ENCODE measurements around the gene PPP3CA.
A peak's percentile ranks its signal among the peaks of the same experiment; 100 is the strongest.

PPP3CA gene

DNA sequence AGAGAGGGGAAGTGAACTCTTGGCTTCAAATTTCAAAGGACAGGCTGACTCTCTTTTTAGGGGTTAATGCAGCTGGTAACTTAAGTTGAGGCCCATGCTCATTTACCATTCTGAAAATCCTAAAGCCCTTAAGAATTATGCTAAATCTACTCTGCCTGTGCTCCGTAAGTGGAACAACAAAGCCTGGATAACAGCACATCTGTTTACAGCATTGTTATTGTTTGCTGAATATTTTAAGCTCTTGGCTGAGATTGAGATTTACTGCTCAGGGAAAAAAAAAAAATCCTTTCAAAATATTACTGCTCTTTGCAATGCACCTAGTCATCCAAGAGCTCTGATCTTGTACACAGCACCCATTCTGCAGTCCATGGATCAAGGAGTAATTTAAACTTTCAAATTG lies 17.7 kb downstream of the PPP3CA start:
- DNase-seq = no peak

DNA sequence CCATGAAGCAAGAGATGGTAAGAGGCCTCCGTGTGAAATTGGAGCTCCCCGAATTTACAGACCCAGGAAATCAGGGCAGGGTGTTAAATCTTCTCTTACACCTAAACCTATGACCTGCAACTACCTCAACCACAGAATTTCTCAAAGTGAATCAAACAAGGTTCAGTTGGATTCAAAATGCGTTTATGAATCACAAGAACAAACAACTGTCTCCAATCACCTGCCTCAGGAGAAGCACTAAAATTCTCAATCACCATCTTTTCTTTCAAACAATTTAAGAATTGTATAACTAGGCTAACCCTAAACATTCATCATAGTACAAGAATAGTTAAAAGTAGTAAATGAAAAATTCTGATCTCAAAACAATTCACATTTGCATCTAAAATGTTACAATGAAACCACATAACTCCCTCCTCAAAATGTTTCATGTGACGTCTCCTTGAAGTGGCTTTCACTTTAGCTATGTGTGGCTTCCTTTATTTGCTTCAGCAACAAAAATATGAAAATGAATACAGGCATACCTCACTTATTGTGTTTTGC lies 19.2 kb downstream of the PPP3CA start:
- DNase-seq = no peak

- DNase-seq = no peak
Observed at GRCh38 chr4:101326576-101326975, 20.8 kb downstream of the PPP3CA start.

- DNase-seq = no peak
Observed at GRCh38 chr4:101322743-101323142, 24.6 kb downstream of the PPP3CA start.

GRCh38 chr4:101321481-101322042 lies 25.8 kb downstream of the PPP3CA start:
- DNase-seq = no peak

GRCh38 chr4:101315786-101316185 lies 31.5 kb downstream of the PPP3CA start:
- DNase-seq = no peak

DNA sequence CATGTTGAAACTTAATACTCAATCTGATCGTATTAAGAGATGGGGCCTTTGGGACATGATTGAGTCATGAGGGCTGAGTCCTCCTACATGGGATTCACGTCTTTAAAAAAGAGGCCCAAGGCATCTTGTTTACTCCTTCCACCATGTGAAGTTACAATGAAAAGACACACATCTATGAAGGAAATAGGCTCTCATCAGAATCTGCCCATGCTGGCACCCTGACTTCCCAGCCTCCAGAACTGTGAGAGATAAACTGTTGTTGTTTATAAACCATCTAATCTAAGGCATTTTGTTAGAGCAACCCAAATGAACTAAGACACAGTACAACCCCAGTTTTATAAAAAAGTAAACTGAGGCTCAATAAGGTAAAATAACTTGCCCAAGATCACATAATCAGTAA lies 32.3 kb downstream of the PPP3CA start:
- DNase-seq = no peak

GRCh38 chr4:101309925-101310324 lies 37.4 kb downstream of the PPP3CA start:
- no peak for DNase-seq

DNA sequence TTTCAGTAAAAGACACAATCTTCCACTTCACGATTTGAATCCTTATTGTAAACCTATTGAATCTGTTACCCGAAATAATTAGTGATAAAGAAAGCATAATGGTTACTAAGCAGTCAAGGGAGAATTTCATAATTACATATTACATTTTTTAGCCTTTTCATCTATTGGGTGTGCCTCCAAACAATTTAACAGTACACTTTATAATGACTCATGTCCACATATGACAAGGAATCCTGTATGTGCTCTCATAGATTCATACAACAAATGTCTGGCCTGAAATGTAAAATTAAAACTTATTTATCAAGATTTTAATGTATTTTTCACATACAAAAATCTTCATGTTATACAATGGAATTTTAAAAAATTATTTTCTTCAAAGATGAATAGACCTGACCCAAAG lies 39.4 kb downstream of the PPP3CA start:
- no peak for DNase-seq

DNA sequence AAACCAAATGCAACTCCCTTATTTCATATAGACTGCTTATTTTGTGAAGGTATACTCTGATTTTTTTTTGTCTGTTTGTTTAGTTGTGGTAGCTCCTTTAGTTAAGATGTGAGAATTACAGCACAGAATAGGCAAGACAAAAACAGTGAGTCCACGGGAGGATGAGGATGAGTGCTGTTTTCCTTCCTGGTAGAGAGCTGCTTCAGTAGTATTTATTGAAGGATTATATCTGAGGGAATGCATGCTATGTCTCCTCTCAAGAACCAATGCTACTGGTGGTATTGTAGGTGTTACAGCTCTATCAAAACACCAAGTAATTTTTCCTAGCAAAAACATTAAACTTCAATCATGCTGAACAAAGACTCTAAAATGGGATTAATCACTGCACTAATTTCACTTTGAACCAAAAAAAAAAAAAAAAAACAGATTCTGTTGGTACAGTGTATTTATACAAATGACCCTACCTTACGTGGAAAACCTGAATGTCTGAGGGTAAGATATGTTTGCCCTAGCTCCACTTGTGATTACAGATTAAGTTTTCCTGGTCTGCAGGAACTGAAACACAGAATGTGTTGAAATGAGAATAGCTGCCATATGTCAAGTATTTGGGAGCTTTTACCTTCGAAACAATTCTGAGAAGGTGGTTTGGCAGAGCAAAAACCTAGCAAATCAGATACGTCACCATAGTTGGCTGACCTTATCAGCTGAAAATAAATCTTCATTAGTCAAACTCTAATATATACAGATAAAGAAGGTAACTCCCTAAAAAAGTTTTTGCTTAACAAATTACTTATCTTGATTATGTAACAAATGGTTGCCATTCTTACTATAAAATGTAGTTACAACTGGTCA lies 40.3 kb downstream of the PPP3CA start:
- DNase-seq = no peak

GRCh38 chr4:101306225-101306624 lies 41.1 kb downstream of the PPP3CA start:
- no peak for DNase-seq

- DNase-seq = peak; percentile 65
Observed at GRCh38 chr4:101304916-101305315, 42.4 kb downstream of the PPP3CA start.

DNA sequence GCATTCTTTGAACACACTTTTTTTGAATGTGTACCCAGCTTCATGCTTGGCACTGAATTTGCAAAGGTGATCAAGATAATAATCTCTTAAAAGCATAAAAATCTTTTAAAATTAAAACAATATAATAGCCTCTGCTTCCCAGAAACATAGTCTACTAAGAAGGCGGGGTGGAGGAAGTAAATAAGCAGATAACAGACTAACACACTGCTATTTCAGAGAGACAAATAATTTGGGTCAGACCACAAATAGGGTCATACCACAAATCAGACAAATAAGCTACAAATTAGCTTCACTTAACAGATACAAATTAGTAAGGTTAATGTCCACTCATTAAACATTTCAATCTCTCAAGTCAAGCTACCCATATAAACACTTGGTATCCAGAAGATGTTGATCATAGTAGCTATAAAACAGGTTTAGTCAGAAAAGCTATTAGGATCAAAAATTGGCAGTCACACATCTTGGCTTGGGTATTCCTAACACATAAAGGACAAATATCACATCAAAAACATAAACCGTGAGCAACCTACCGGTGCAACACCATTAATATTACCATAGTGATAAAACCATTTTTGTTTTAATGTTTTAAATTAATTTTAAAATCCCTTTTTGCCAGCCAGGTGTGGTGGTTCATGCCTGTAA lies 47.3 kb downstream of the PPP3CA start:
- no peak for DNase-seq

DNA sequence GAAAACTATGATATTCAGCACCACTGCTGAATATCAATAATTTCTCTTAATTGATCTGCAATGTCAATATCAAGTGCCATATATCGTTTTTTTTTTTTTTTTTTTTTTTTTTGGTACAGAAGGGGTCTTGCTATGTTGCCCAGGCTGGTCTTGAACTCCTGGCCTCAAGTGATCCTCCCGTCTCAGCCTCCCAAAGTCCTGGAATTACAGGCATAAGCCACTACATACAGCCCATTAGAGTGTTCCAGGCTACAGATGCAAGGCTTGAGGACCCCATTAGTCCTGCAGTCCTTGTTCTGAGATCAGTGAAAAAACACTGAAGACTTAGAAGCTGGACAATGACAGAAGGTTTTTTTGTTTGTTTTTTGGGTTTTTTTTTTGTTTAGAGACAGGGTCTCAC lies 48.3 kb downstream of the PPP3CA start:
- no peak for DNase-seq

- DNase-seq = no peak
Observed at GRCh38 chr4:101295691-101296090, 51.6 kb downstream of the PPP3CA start.

GRCh38 chr4:101294597-101294996 lies 52.7 kb downstream of the PPP3CA start:
- DNase-seq = no peak

DNA sequence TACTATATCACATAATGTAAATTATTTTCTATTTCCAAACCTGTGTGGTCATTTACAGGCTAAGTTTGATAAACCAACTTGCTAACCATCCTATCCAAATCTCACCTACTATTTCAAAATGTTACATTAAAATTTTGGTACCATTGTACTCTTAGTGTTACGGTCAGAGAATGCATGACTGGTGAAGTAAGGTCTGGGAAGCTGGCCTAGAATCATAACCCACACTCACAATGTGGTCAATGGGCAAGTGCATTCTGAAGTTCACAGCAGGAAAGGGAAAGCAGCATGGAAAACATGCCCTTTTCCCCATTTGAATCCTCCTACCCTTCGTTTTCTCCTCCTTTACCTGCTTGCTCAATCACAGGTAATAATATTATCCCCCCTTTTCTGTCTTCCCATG lies 54.4 kb downstream of the PPP3CA start:
- DNase-seq = no peak

- no peak for DNase-seq
Observed at GRCh38 chr4:101292214-101292613, 55.1 kb downstream of the PPP3CA start.

- no peak for DNase-seq
Observed at GRCh38 chr4:101291198-101291597, 56.1 kb downstream of the PPP3CA start.

DNA sequence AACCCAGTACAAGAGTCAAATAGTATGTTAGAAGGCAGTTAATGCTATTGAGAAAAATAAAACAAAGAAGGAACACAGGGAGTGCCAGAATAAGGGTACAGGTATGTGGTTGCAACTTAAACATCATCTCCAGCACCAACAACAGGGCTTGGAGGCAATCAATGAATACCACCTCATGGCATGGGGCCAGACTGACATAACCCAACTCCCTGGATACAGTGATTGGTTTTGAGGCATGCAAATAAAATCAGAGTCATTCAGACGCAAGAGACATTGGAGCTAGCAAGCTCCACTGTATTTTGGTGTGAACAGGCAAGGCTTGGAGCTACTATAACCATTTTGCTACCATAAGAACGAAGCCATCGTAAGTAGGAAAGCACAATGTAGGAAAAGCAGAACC lies 56.7 kb downstream of the PPP3CA start:
- no peak for DNase-seq

GRCh38 chr4:101289306-101289705 lies 58.0 kb downstream of the PPP3CA start:
- DNase-seq = no peak

DNA sequence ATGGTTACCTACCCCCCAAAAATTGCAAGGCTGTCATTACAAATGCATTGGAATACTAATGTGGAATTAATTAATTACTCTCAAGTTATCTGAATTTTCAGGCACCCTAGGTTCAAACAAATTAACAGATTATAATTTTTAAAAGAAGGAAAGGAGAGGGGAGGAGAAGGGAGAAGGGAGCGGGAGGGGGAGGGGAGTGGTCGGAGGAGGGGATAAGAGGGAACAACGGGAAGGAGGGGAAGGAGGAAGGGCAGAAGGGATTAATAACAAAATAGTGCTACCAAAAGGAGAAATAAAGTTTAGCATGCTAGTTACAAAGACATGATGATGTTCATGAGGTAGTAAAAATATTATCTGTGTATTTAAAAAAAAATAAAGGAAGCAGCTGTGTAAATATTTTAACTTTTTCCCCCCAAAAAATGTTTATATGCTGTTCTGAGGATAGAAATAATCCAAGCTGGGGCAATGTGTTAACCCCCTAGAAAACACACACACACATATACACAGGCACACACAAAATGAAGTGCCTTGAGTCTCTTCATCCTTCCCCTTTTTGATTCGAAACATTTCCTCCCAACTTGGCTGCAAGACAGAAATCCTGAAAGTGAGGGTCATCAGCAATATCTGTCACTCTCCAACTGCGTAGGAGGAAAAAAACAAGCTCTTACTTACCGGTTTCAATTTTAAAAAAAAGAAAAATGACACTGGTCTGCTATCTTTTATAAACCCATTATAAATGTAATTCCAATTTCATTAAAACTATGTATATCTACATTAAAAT lies 58.8 kb downstream of the PPP3CA start:
- no peak for DNase-seq

DNA sequence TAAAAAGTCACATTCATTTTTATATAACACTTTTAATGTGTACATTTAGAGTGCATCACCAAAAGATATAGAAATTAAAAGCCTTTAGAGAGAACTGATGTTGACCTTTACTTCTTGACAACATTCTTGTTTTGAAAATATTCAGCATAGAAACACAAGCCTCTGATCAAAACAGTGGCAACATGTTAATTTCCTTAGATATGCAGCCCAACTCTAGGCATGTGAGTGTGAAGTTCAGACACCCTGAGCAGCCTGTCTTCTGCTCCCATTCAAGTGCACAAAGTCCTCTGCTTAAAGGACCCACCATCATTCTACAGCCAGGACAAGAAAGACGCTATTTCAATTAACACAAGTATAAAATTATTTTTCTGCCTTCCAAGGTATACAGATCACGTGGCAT lies 60.0 kb downstream of the PPP3CA start:
- DNase-seq = no peak

Data from DMS153 (cell line).